PC-3 (cell line): ENCODE data around the gene CPLX4. TPM values are rescaled to one million over a fixed set of nuclear protein-coding genes. Genes with fewer than 3 reads are reported as not detected.
A peak's percentile ranks its signal among the peaks of the same experiment; 100 is the strongest.

ENCODE experiments used
- ATAC-seq: fragments of 200-7000 bp; cut with Tn5 transposase; 2 replicates; pipeline ENCODE4 v1.9.1; 2020; ENCODE audit warnings: mild to moderate bottlenecking, moderate library complexity
- BruUV-seq: library from RNA; stranded (reverse); fragments of 400-500 nt; replicated peaks from 2 replicates; lab custom pipeline; 2021; lab: Mats Ljungman, UMichigan
- CTCF ChIA-PET: fragments of 300-600 bp; sonication (Branson Sonifier 250); formaldehyde crosslinking; loops from one replicate; lab custom pipeline; 2022; ENCODE audit warnings: antibody characterized with exemption; lab: Charles Lee
- POLR2A ChIA-PET: fragments of 300-600 bp; sonication (Branson Sonifier 250); formaldehyde crosslinking; loops from one replicate; lab custom pipeline; 2022; ENCODE audit warnings: antibody characterized with exemption; ENCODE audit not compliant: unreplicated experiment; lab: Charles Lee
- DNase-seq: peaks from one replicate; pipeline ENCODE4 v3.0.0-alpha.2; 2015
- H2AFZ ChIP-seq: fragments of 300-600 bp; sonication (generic); 2 replicates; pipeline ENCODE4 v1.6.0; 2016; ENCODE audit warnings: antibody characterized with exemption, low read length
- H3F3A ChIP-seq: fragments of 300-600 bp; sonication (generic); one replicate; pipeline ENCODE4 v1.6.0; 2017; ENCODE audit warnings: antibody characterized with exemption, low read length, control low read depth, mild to moderate bottlenecking; ENCODE audit not compliant: unreplicated experiment
- H3K27ac ChIP-seq: fragments of 300-600 bp; sonication (generic); 2 replicates; pipeline ENCODE4 v1.5.1; 2016; ENCODE audit warnings: mild to moderate bottlenecking, low read length
- H3K27me3 ChIP-seq: fragments of 300-600 bp; sonication (generic); 2 replicates; pipeline ENCODE4 v1.6.1; 2016; ENCODE audit warnings: low read length, mixed read lengths
- H3K36me3 ChIP-seq: fragments of 300-600 bp; sonication (generic); 2 replicates; pipeline ENCODE4 v1.6.1; 2016; ENCODE audit warnings: low read depth, mixed run types, low read length, mixed read lengths
- H3K4me1 ChIP-seq: fragments of 300-600 bp; sonication (generic); 2 replicates; pipeline ENCODE4 v1.5.1; 2016; ENCODE audit warnings: low read length; ENCODE audit not compliant: insufficient read depth
- H3K4me2 ChIP-seq: fragments of 300-600 bp; sonication (generic); 2 replicates; pipeline ENCODE4 v1.6.0; 2016; ENCODE audit warnings: low read length
- H3K4me3 ChIP-seq: fragments of 300-600 bp; sonication (generic); 2 replicates; pipeline ENCODE4 v1.5.1; 2016; ENCODE audit warnings: mild to moderate bottlenecking, low read length, mixed read lengths
- H3K79me2 ChIP-seq: fragments of 300-600 bp; sonication (generic); 2 replicates; pipeline ENCODE4 v1.6.1; 2017; ENCODE audit warnings: low read length, mixed read lengths
- H3K9ac ChIP-seq: fragments of 300-600 bp; sonication (generic); 2 replicates; pipeline ENCODE4 v1.6.0; 2016; ENCODE audit warnings: mild to moderate bottlenecking, low read length
- H3K9me2 ChIP-seq: fragments of 300-600 bp; sonication (generic); replicated peaks from 2 replicates; pipeline ENCODE4 v1.6.1; 2016; ENCODE audit warnings: mixed run types, low read length, mixed read lengths
- H3K9me3 ChIP-seq: fragments of 300-600 bp; sonication (generic); 2 replicates; pipeline ENCODE4 v1.6.1; 2016; ENCODE audit warnings: low read length, mixed read lengths
- H4K20me1 ChIP-seq: fragments of 300-600 bp; sonication (generic); 2 replicates; pipeline ENCODE4 v1.6.1; 2016; ENCODE audit warnings: low read length, mixed read lengths
- CTCF ChIP-seq: fragments of 300-600 bp; sonication (generic); conservative IDR thresholded peaks from 2 replicates; pipeline ENCODE4 v1.5.1; 2017; ENCODE audit warnings: antibody characterized with exemption, low read depth, mild to moderate bottlenecking, low read length
- EZH2 ChIP-seq: fragments of 300-600 bp; sonication (generic); IDR thresholded peaks from one replicate; pipeline ENCODE4 v1.6.1; 2017; ENCODE audit warnings: antibody characterized with exemption, mild to moderate bottlenecking, low read length; ENCODE audit not compliant: unreplicated experiment
- EZH2phosphoT487 ChIP-seq: fragments of 300-600 bp; sonication (generic); IDR thresholded peaks from 2 replicates; pipeline ENCODE4 v1.6.1; 2018; ENCODE audit warnings: mild to moderate bottlenecking, antibody characterized with exemption, low read length, borderline replicate concordance
- intact Hi-C: fragments of 100-400 bp; cut with micrococcal nuclease; formaldehyde crosslinking; loops from 2 replicates; pipeline ENCODE4 v1.9.0; 2023
- total RNA-seq: library from RNA; depleted of rRNA; stranded (reverse); fragments of >200 nt; gene quantifications from 2 replicates; pipeline ENCODE4 v1.2.3, GENCODE V29; 2014; rRNA removed

The CPLX4 gene
- total RNA-seq, 1 experiment from 2014 or later, result not detected

- H3K9ac ChIP-seq, result no peak overlapping the region
- no peaks in the 10 kb centered on the region for H3K4me1 ChIP-seq
- no peak overlapping the region for H3K4me2 ChIP-seq
- POLR2A ChIA-PET, result no interaction called here
- no peak overlapping the region for H3K27ac ChIP-seq
- no peaks in the 10 kb centered on the region for H3K36me3 ChIP-seq
- no peaks in the 10 kb centered on the region for H3K9me3 ChIP-seq
- CTCF ChIA-PET, result interaction anchor here (2.6 to 3.1 kb wide), 2 partner anchors 59 to 153 kb away, joined by 22 to 28 read pairs; no protein-coding TSS in a partner anchor
- H4K20me1 ChIP-seq, result no peaks in the 10 kb centered on the region
- ATAC-seq, result peak; percentile 98
- DNase-seq, result peak; percentile 90
- H3K4me3 ChIP-seq, result no peak overlapping the region
- no peaks in the 10 kb centered on the region for H3K79me2 ChIP-seq
- intact Hi-C loops, result loop anchor here (1.0 to 10.0 kb wide), 3 partner anchors 59 to 484 kb away; no protein-coding TSS in a partner anchor
- TF ChIP-seq CTCF, result peak; percentile 87
- TF ChIP-seq EZH2, result no peak
- H2AFZ ChIP-seq, result peak overlapping the region; percentile 27; the same call in 1 of the 2 replicates
- H3K27me3 ChIP-seq, result peaks cover 48% of the 10 kb centered on the region
- BruUV-seq, result no TSS peak
- no peaks in the 10 kb centered on the region for H3K9me2 ChIP-seq
- H3F3A ChIP-seq, result no peaks in the 10 kb centered on the region
Observed at GRCh38 chr18:59249199-59249774, 69.2 kb downstream of the CPLX4 start.

DNA sequence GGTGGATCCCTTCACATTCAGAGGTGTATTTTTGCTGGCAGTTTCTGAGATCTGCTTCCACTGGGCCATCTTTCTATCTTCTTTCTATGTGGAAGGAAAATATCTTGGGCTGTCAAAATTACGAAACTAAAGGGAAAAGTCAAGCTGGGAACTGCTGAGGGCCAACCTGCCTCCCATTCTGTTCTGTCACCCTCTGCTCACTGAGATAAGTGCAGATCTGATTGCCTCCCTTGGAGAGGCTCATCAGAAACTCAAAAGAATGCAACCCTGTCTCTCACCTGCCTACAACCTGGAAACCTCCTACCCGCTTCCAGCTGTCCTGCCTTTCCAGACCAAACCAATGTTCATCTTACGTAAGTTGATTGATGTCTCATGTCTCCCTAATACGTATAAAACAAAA is 71.7 kb downstream of the CPLX4 start:
- intact Hi-C loops, result loop anchor here (10.0 kb wide), 1 partner anchor 482 kb away; no protein-coding TSS in a partner anchor
- ChIA-PET POLR2A (no interaction called here), CTCF (no interaction called here)
- TF ChIP-seq CTCF (no peak), EZH2 (no peak), EZH2phosphoT487 (no peak)
- H3K9ac ChIP-seq, result no peak overlapping the region
- no peaks in the 10 kb centered on the region for H3K9me3 ChIP-seq
- H3K27me3 ChIP-seq, result peaks cover 47% of the 10 kb centered on the region
- no peak overlapping the region for H3K27ac ChIP-seq
- no TSS peak for BruUV-seq
- H3K36me3 ChIP-seq, result no peaks in the 10 kb centered on the region
- no peak overlapping the region for H3K4me3 ChIP-seq
- no peak overlapping the region for H3K4me2 ChIP-seq
- no peaks in the 10 kb centered on the region for H3K9me2 ChIP-seq
- ATAC-seq (no peak), DNase-seq (no peak)
- no peaks in the 10 kb centered on the region for H3K4me1 ChIP-seq
- H2AFZ ChIP-seq, result no peak overlapping the region
- no peaks in the 10 kb centered on the region for H4K20me1 ChIP-seq
- H3K79me2 ChIP-seq, result no peaks in the 10 kb centered on the region
- no peaks in the 10 kb centered on the region for H3F3A ChIP-seq

Other genes starting within 250 kb of the CPLX4 start
- 48.8 and 50.6 TPM in 2 replicates for gene SEC11C, start 178.8 kb downstream of the CPLX4 start, total RNA-seq
- not detected in 2 replicates for gene GRP, start 98.5 kb downstream of the CPLX4 start, total RNA-seq
- not detected in 2 replicates for gene RAX, start 45.2 kb downstream of the CPLX4 start, total RNA-seq
- gene LMAN1, start 40.6 kb upstream of the CPLX4 start, total RNA-seq, result 109 and 126 TPM in 2 replicates